SK-N-MC (cell line): ENCODE measurements around the gene SENP5.

ENCODE experiments used
- EZH2 ChIP-seq: fragments of 200-600 bp; sonication (generic); IDR thresholded peaks from one replicate; pipeline ENCODE4 v1.6.1; 2017; ENCODE audit warnings: antibody characterized with exemption
- POLR2AphosphoS5 ChIP-seq: IDR thresholded peaks from 2 replicates; pipeline ENCODE4 v1.6.1; 2012; ENCODE audit warnings: mild to moderate bottlenecking, low read depth, low read length, borderline replicate concordance

- TF ChIP-seq POLR2AphosphoS5 (no peak), EZH2 (no peak)
Measured at GRCh38 chr3:196914866-196915265, 47.1 kb downstream of the SENP5 start.
